Liver (tissue), 9 donors: ENCODE measurements around the gene SPATS2. TPM values are rescaled to one million over a fixed set of nuclear protein-coding genes. Genes with fewer than 3 reads are reported as not detected.
"Not testable (repeated sequence)": the region's sequence is repeated elsewhere in the genome, so short reads cannot be mapped to it uniquely, and the experiment has no call there.

Experiments
- DNase-seq: peaks from one replicate; pipeline ENCODE4 v3.0.0-alpha.2; 2017; ENCODE audit warnings: low spot score
- H3K27ac ChIP-seq, 2 donors: one replicate each; pipeline ENCODE4 v1.7.0; 2013; ENCODE audit warnings: inconsistent platforms in 2 of 2, low read length in 2 of 2, control low read depth in 1 of 2, low read depth in 1 of 2, mild to moderate bottlenecking in 1 of 2
- H3K27me3 ChIP-seq, 4 donors: one replicate each; pipeline versions ENCODE4 v1.6.1 to v1.7.0; 2013; ENCODE audit warnings: low read length in 3 of 4, inconsistent platforms in 1 of 4, mild to moderate bottlenecking in 1 of 4, moderate library complexity in 1 of 4; ENCODE audit not compliant: control insufficient read depth in 4 of 4, insufficient read depth in 4 of 4
- H3K36me3 ChIP-seq, 4 donors: one replicate each; pipeline versions ENCODE4 v1.6.1 to v1.7.0; 2013; ENCODE audit warnings: low read length in 3 of 4, mild to moderate bottlenecking in 3 of 4, low read depth in 1 of 4, moderate library complexity in 1 of 4; ENCODE audit not compliant: control insufficient read depth in 4 of 4, insufficient read depth in 3 of 4
- H3K4me1 ChIP-seq, 4 donors: one replicate each; pipeline versions ENCODE4 v1.6.1 to v1.7.0; 2013; ENCODE audit warnings: low read length in 3 of 4, mild to moderate bottlenecking in 3 of 4, moderate library complexity in 1 of 4; ENCODE audit not compliant: control insufficient read depth in 4 of 4, insufficient read depth in 4 of 4
- H3K4me3 ChIP-seq, 3 donors: one replicate each; pipeline versions ENCODE4 v1.6.1 to v1.7.0; 2013; ENCODE audit warnings: low read length in 3 of 3, control low read depth in 1 of 3, low read depth in 1 of 3, mild to moderate bottlenecking in 1 of 3
- H3K9ac ChIP-seq, 2 donors: one replicate each; pipeline ENCODE4 v1.7.0; 2013; ENCODE audit warnings: low read length in 2 of 2, mild to moderate bottlenecking in 2 of 2, moderate library complexity in 2 of 2, control low read depth in 1 of 2, low read depth in 1 of 2
- H3K9me3 ChIP-seq, 4 donors: one replicate each; pipeline versions ENCODE4 v1.6.1 to v1.7.0; 2013; ENCODE audit warnings: low read length in 3 of 4; ENCODE audit not compliant: control insufficient read depth in 4 of 4
- ATF3 ChIP-seq: IDR thresholded peaks from 2 replicates; pipeline ENCODE4 v1.6.1; 2016; ENCODE audit warnings: antibody characterized with exemption
- CTCF ChIP-seq: fragments of 150-350 bp; IDR thresholded peaks from 2 replicates; pipeline ENCODE4 v1.5.1; 2017; ENCODE audit warnings: improper control_type of control experiment, low read depth, low read length; ENCODE audit not compliant: missing input control
- EGR1 ChIP-seq, 2 donors: IDR thresholded peaks; 2 replicates each; pipeline ENCODE4 v1.6.1; 2016 to 2018; ENCODE audit warnings: antibody characterized with exemption in 2 of 2, low read depth in 2 of 2
- FOXA1 ChIP-seq: IDR thresholded peaks from 2 replicates; pipeline ENCODE4 v1.6.1; 2016; ENCODE audit warnings: antibody characterized with exemption
- FOXA2 ChIP-seq: IDR thresholded peaks from 2 replicates; pipeline ENCODE4 v1.6.1; 2016; ENCODE audit warnings: antibody characterized with exemption
- GABPA ChIP-seq, 2 donors: IDR thresholded peaks in 1 of 2; conservative IDR thresholded peaks in 1 of 2; 2 replicates each; pipeline ENCODE4 v1.6.1; 2016; ENCODE audit warnings: antibody characterized with exemption in 2 of 2, mild to moderate bottlenecking in 1 of 2, moderate library complexity in 1 of 2
- HNF4A ChIP-seq, 2 donors: conservative IDR thresholded peaks; 2 replicates each; pipeline ENCODE4 v1.6.1; 2016; ENCODE audit warnings: antibody characterized with exemption in 2 of 2, mild to moderate bottlenecking in 2 of 2
- HNF4G ChIP-seq: IDR thresholded peaks from 2 replicates; pipeline ENCODE4 v1.6.1; 2016; ENCODE audit warnings: antibody characterized with exemption
- JUND ChIP-seq, 2 donors: IDR thresholded peaks; 2 replicates each; pipeline ENCODE4 v1.6.1; 2016; ENCODE audit warnings: antibody characterized with exemption in 2 of 2
- MAX ChIP-seq: IDR thresholded peaks from 2 replicates; pipeline ENCODE4 v1.6.1; 2016; ENCODE audit warnings: antibody characterized with exemption
- NR2F2 ChIP-seq: IDR thresholded peaks from 2 replicates; pipeline ENCODE4 v1.6.1; 2016; ENCODE audit warnings: antibody characterized with exemption
- RAD21 ChIP-seq, 2 donors: IDR thresholded peaks; 2 replicates each; pipeline ENCODE4 v1.6.1; 2016; ENCODE audit warnings: antibody characterized with exemption in 2 of 2, mild to moderate bottlenecking in 2 of 2
- RXRA ChIP-seq, 2 donors: IDR thresholded peaks; 2 replicates each; pipeline ENCODE4 v1.6.1; 2017 to 2018; ENCODE audit warnings: antibody characterized with exemption in 2 of 2, mild to moderate bottlenecking in 1 of 2
- SP1 ChIP-seq: IDR thresholded peaks from 2 replicates; pipeline ENCODE4 v1.6.1; 2018; ENCODE audit warnings: antibody characterized with exemption, mild to moderate bottlenecking
- TAF1 ChIP-seq: conservative IDR thresholded peaks from 2 replicates; pipeline ENCODE4 v1.6.1; 2016; ENCODE audit warnings: antibody characterized with exemption, mild to moderate bottlenecking
- YY1 ChIP-seq: IDR thresholded peaks from 2 replicates; pipeline ENCODE4 v1.6.1; 2016; ENCODE audit warnings: antibody characterized with exemption, mild to moderate bottlenecking
- ZBTB33 ChIP-seq: IDR thresholded peaks from 2 replicates; pipeline ENCODE4 v1.6.1; 2016; ENCODE audit warnings: antibody characterized with exemption
- WGBS: extraction: QIAGEN DNeasy Blood & Tissue Kit; methylation state at CpG from one replicate; pipeline ENCODE4 v1.1.7; 2013; 5-methylcytosine and 5-hydroxymethylcytosine counted together
- polyA plus RNA-seq, 2 donors: library from polyadenylated mRNA; stranded (reverse) in 1 of 2; unstranded in 1 of 2; fragments of 200-250 nt in 1 of 2; fragments of >200 nt in 1 of 2; fragmentation: Nextera tagmentation in 1 of 2; extraction: Ambion mirVana in 1 of 2; gene quantifications; one replicate each; pipeline versions ENCODE4 v1.2.1 to v1.2.3, GENCODE V29; 2013 to 2015
- total RNA-seq, 2 donors: library from RNA; depleted of rRNA; stranded (reverse); fragments of >200 nt; gene quantifications; one replicate each; pipeline ENCODE4 v1.2.3, GENCODE V29; 2014
- donor health status: healthy.
- donor health status: healthy.
- donor health status: healthy.
- donor health status: healthy.
- donor health status: healthy.

The SPATS2 gene
- total and polyA plus RNA-seq, 4 donors: 2.4 to 5.2 (median 4.5) TPM

- no peak overlapping the region for H3K9ac ChIP-seq
- no peaks in the 10 kb centered on the region for H3K27me3 ChIP-seq
These were observed 139.9 kb downstream of the SPATS2 start for GRCh38 chr12:49507139-49507538.

GRCh38 chr12:49509681-49510080, 142.4 kb downstream of the SPATS2 start:
- H3K4me1 ChIP-seq, H3K27ac ChIP-seq, H3K4me3 ChIP-seq, H3K9me3 ChIP-seq, H3K36me3 ChIP-seq, H3K9ac ChIP-seq, H3K27me3 ChIP-seq, DNase-seq: not testable (repeated sequence)
- 93% methylated on average over 8 of the region's 8 CpGs for WGBS

More at GRCh38 chr12:49507139-49507538, 139.9 kb downstream of the SPATS2 start:
- Histone ChIP-seq H3K36me3 (no peaks in the 10 kb centered on the region), H3K4me1 (no peaks in the 10 kb centered on the region), H3K9me3 (no peaks in the 10 kb centered on the region), H3K4me3 (no peak overlapping the region), H3K27ac (no peak overlapping the region)
- DNase-seq: no peak
- WGBS: 95% methylated on average over 4 of the region's 4 CpGs
- TF ChIP-seq YY1: no peak
- TF ChIP-seq CTCF: no peak
- no peak for TF ChIP-seq RXRA (IDR thresholded peaks at IDR 0.05)
- TF ChIP-seq EGR1 (IDR thresholded peaks at IDR 0.05; ENCODE audit: low read depth in 2 of 2): no peak
- TF ChIP-seq RAD21 (IDR thresholded peaks at IDR 0.05): no peak
- TF ChIP-seq FOXA2: no peak

- H3K27ac ChIP-seq: no peak overlapping the region
- TF ChIP-seq YY1 (no peak), GABPA (IDR thresholded peaks at IDR 0.05 in 1 of 2, conservative IDR thresholded peaks at IDR 0.05 in 1 of 2) (no peak), FOXA1 (no peak), SP1 (no peak), ATF3 (no peak), CTCF (no peak), ZBTB33 (no peak), NR2F2 (no peak), TAF1 (no peak), RXRA (IDR thresholded peaks at IDR 0.05) (no peak), HNF4G (no peak), EGR1 (IDR thresholded peaks at IDR 0.05; ENCODE audit: low read depth in 2 of 2) (no peak), RAD21 (IDR thresholded peaks at IDR 0.05) (no peak), HNF4A (conservative IDR thresholded peaks at IDR 0.05) (no peak), JUND (IDR thresholded peaks at IDR 0.05) (no peak), FOXA2 (no peak), MAX (no peak)
These were observed 144.1 kb downstream of the SPATS2 start for GRCh38 chr12:49511410-49511809.

More at GRCh38 chr12:49511410-49511809, 144.1 kb downstream of the SPATS2 start:
- Histone ChIP-seq H3K4me1 (peaks cover 0 to 13% (median 9%) of the 10 kb centered on the region in 4 donors), H3K4me3 (no peak overlapping the region), H3K9ac (no peak overlapping the region), H3K9me3 (no peaks in the 10 kb centered on the region), H3K36me3 (no peaks in the 10 kb centered on the region), H3K27me3 (no peaks in the 10 kb centered on the region)
- DNase-seq: no peak
